Adrenal gland (tissue), 12 donors: ENCODE measurements around the gene LIPM. TPM values are rescaled to one million over a fixed set of nuclear protein-coding genes. Genes with fewer than 3 reads are reported as not detected.

ENCODE experiments used
- DNase-seq, 7 donors: peaks; one replicate each; pipeline ENCODE4 v3.0.0-alpha.2; 2019 to 2020
- H3K27ac ChIP-seq, 5 donors: fragments of 200-600 bp; sonication (generic) in 4 of 5; 1 replicate in 3 of 5; 2 replicates in 2 of 5; pipeline versions ENCODE4 v1.5.1 to v1.8.0; 2016 to 2020; ENCODE audit warnings: mild to moderate bottlenecking in 1 of 5
- H3K27me3 ChIP-seq: fragments of 200-600 bp; 2 replicates; pipeline ENCODE4 v1.8.0; 2021
- H3K36me3 ChIP-seq, 2 donors: fragments of 200-600 bp; replicated peaks in 1 of 2; 1 replicate in 1 of 2; 2 replicates in 1 of 2; pipeline versions ENCODE4 v1.5.1 to v1.8.0; 2018 to 2022
- H3K4me1 ChIP-seq, 2 donors: fragments of 200-600 bp; replicated peaks in 1 of 2; 1 replicate in 1 of 2; 2 replicates in 1 of 2; pipeline versions ENCODE4 v1.5.1 to v1.8.0; 2018 to 2021
- H3K4me3 ChIP-seq, 4 donors: fragments of 200-600 bp; sonication (generic) in 3 of 4; one replicate each; pipeline ENCODE4 v1.5.1; 2016 to 2018
- H3K9me3 ChIP-seq, 3 donors: fragments of 200-600 bp; sonication (generic) in 1 of 3; replicated peaks in 1 of 3; 1 replicate in 2 of 3; 2 replicates in 1 of 3; pipeline versions ENCODE4 v1.5.1 to v1.8.0; 2016 to 2021
- CTCF ChIP-seq, 6 experiments: fragments of 450-650 bp in 4 of 6; fragments of 200-600 bp in 2 of 6; sonication (generic) in 1 of 6; IDR thresholded peaks; 1 replicate in 5 of 6; 2 replicates in 1 of 6; pipeline versions ENCODE4 v1.5.1 to v1.8.0; 2016 to 2021; ENCODE audit warnings: antibody characterized with exemption in 6 of 6, mild to moderate bottlenecking in 2 of 6, moderate library complexity in 1 of 6
- POLR2A ChIP-seq, 2 donors: fragments of 450-650 bp; IDR thresholded peaks; one replicate each; pipeline ENCODE4 v1.6.1; 2017; ENCODE audit warnings: antibody characterized with exemption in 2 of 2, mild to moderate bottlenecking in 2 of 2, moderate library complexity in 1 of 2
- WGBS, 4 donors: extraction: QIAGEN DNeasy Blood & Tissue Kit in 2 of 4; methylation state at CpG; one replicate each; pipeline versions ENCODE4 v1.1.5 to v1.1.7; 2013 to 2017; 5-methylcytosine and 5-hydroxymethylcytosine counted together
- intact Hi-C, 2 donors: fragments of 100-400 bp; cut with DNase I; formaldehyde crosslinking; loops; one replicate each; pipeline versions ENCODE4 v1.14.1 to v1.15.0; 2022 to 2023
- polyA plus RNA-seq, 3 donors: library from polyadenylated mRNA; stranded (reverse); fragments of 200-250 nt in 2 of 3; fragments of 350-450 nt in 1 of 3; fragmentation: Illumina TruSeq in 1 of 3; extraction: RNeasy Lipid Tissue Mini Kit (QIAGEN cat#74804) in 1 of 3; gene quantifications; one replicate each; pipeline ENCODE4 v1.2.3, GENCODE V29; 2013 to 2014
- total RNA-seq, 9 donors: library from RNA; depleted of rRNA in 4 of 9; stranded (reverse); fragments of >200 nt in 4 of 9; fragments of 120-200 nt in 1 of 9; fragmentation: NEBNext Ultra II Directional in 1 of 9; extraction: Animal tissue kit (Norgen Biotek cat#: 25700) in 1 of 9; gene quantifications; one replicate each; pipeline versions ENCODE4 v1.1.0 to v1.2.4, GENCODE V29; 2013 to 2023
- donor health status: healthy with polysubstance abuse.
- donor health status: Bipolar disorder and iron deficiency.
- donor health status: DM: yes; HTN: yes; CAD: no.
- donor health status: DM: no; HTN: no; CAD: no.
- donor health status: DM: no; HTN: no; CAD: no.
- donor health status: DM: yes; HTN: yes; CAD: no.

Gene LIPM
- total and polyA plus RNA-seq, 12 donors = not detected

DNA sequence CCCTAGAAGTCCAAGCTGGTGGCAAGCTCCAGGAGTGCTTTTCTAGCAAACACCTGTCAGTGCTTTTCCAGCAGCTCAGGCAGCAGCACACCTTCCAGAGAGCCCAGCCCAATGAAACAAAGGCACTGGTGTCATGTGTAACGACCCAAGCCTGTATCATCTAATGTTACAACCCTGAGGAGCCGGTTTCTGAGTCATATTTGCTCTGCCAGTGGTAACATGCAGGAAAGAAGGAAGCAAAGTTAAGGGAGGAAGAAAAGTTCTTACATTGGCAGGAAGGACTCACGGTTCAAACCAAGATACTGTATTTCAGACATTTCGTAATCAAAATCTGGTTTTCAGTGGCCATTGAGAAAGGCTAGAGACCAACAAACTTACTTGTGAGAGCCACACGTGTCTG lies 49.2 kb downstream of the LIPM start, which contains the start of gene ANKRD22:
Gene ANKRD22 (minus strand): TSS at position 139 of the 400 bp plus-strand sequence. CDS start 237 bp downstream, outside the sequence.
- intact Hi-C loops = no loop called here
- Histone ChIP-seq H3K4me3 (no peak within 1 kb of the TSS), H3K27ac (no peak within 1 kb of the TSS), H3K27me3 (no peaks in the 10 kb centered on the region), H3K36me3 (no peaks in the 10 kb centered on the region), H3K4me1 (peaks cover 8% of the 10 kb centered on the region in 2 donors), H3K9me3 (no peaks in the 10 kb centered on the region)
- TF ChIP-seq POLR2A (IDR thresholded peaks at IDR 0.05) (no peak), CTCF (IDR thresholded peaks at IDR 0.05) (no peak)
- WGBS, 4 donors = 34 to 54% (median 44%) methylated on average over 5 of the region's 5 CpGs
- peak in 5 of 7 donors; percentile 28 to 42 (median 33) for DNase-seq

GRCh38 chr10:88852327-88852726 lies 49.8 kb downstream of the LIPM start:
- WGBS, 4 donors = 76 to 91% (median 84%) methylated on average over 4 of the region's 4 CpGs
- Histone ChIP-seq H3K4me1 (peaks cover 8% of the 10 kb centered on the region in 2 donors), H3K4me3 (no peak overlapping the region), H3K9me3 (no peaks in the 10 kb centered on the region), H3K27ac (no peak overlapping the region), H3K36me3 (no peaks in the 10 kb centered on the region), H3K27me3 (no peaks in the 10 kb centered on the region)
- intact Hi-C loops = no loop called here
- TF ChIP-seq POLR2A (IDR thresholded peaks at IDR 0.05) (no peak), CTCF (IDR thresholded peaks at IDR 0.05) (no peak)
- no peak for DNase-seq

- Histone ChIP-seq H3K9me3 (no peaks in the 10 kb centered on the region), H3K36me3 (no peaks in the 10 kb centered on the region), H3K4me1 (peaks cover 6 to 12% of the 10 kb centered on the region in 2 donors), H3K27ac (no peak overlapping the region), H3K27me3 (no peaks in the 10 kb centered on the region), H3K4me3 (no peak overlapping the region)
- intact Hi-C loops = no loop called here
- peak in 1 of 7 donors; percentile 17 for DNase-seq
- WGBS, 4 donors = 64 to 74% (median 71%) methylated on average over 4 of the region's 4 CpGs
- no peak for TF ChIP-seq POLR2A (IDR thresholded peaks at IDR 0.05)
- TF ChIP-seq CTCF (IDR thresholded peaks at IDR 0.05) = no peak
Measured at GRCh38 chr10:88853155-88853881, 50.8 kb downstream of the LIPM start.

GRCh38 chr10:88854684-88855083 lies 52.2 kb downstream of the LIPM start:
- no peaks in the 10 kb centered on the region for H3K9me3 ChIP-seq
- no peaks in the 10 kb centered on the region for H3K36me3 ChIP-seq
- H3K4me3 ChIP-seq = no peak overlapping the region
- H3K4me1 ChIP-seq = peaks cover 0 to 23% of the 10 kb centered on the region in 2 donors
- no peak overlapping the region for H3K27ac ChIP-seq
- intact Hi-C loops = no loop called here
- no peak for TF ChIP-seq CTCF (IDR thresholded peaks at IDR 0.05)
- TF ChIP-seq POLR2A (IDR thresholded peaks at IDR 0.05) = no peak
- no peaks in the 10 kb centered on the region for H3K27me3 ChIP-seq
- DNase-seq = no peak
- 64 to 75% (median 67%) methylated on average over 3 of the region's 3 CpGs for WGBS, 4 donors
